SJCRH30 (cell line): ENCODE data around the gene LPCAT3. TPM values are rescaled to one million over a fixed set of nuclear protein-coding genes. Genes with fewer than 3 reads are reported as not detected.
A peak's percentile ranks its signal among the peaks of the same experiment; 100 is the strongest.

Source experiments
- DNase-seq, 2 experiments: peaks; one replicate each; pipeline ENCODE4 v3.0.0-alpha.2; 2015 to 2020
- H3K27ac ChIP-seq: fragments of 250-450 bp; sonication (Bioruptor Pico); 2 replicates; pipeline ENCODE4 v1.5.1; 2020; ENCODE audit warnings: mild to moderate bottlenecking, moderate library complexity
- H3K27me3 ChIP-seq: fragments of 250-450 bp; sonication (Bioruptor Pico); 2 replicates; pipeline ENCODE4 v1.5.1; 2020; ENCODE audit warnings: mild to moderate bottlenecking, moderate library complexity
- H3K36me3 ChIP-seq: fragments of 250-450 bp; sonication (Bioruptor Pico); 2 replicates; pipeline ENCODE4 v1.5.1; 2020; ENCODE audit warnings: mild to moderate bottlenecking, moderate library complexity
- H3K4me1 ChIP-seq: fragments of 250-450 bp; sonication (Bioruptor Pico); 2 replicates; pipeline ENCODE4 v1.5.1; 2020; ENCODE audit warnings: mild to moderate bottlenecking, moderate library complexity
- H3K4me3 ChIP-seq: fragments of 250-450 bp; sonication (Bioruptor Pico); 2 replicates; pipeline ENCODE4 v1.5.1; 2020; ENCODE audit warnings: mild to moderate bottlenecking, moderate library complexity
- H3K9me3 ChIP-seq: fragments of 250-450 bp; sonication (Bioruptor Pico); replicated peaks from 2 replicates; pipeline ENCODE4 v1.5.1; 2020; ENCODE audit warnings: mild to moderate bottlenecking, moderate library complexity
- total RNA-seq: library from RNA; depleted of rRNA; stranded (reverse); fragments of >200 nt; shearing (Covaris generic); gene quantifications from 2 replicates; pipeline ENCODE4 v1.2.3, GENCODE V29; 2014

The LPCAT3 gene
- total RNA-seq, 1 experiment from 2014 or later = 19.9 TPM

GRCh38 chr12:6970096-6970527 is 48.2 kb downstream of the LPCAT3 start:
- H3K36me3 ChIP-seq = peaks cover 63% of the 10 kb centered on the region
- H3K9me3 ChIP-seq = no peaks in the 10 kb centered on the region
- peak overlapping the region; percentile 73 for H3K27ac ChIP-seq
- no peaks in the 10 kb centered on the region for H3K27me3 ChIP-seq
- peaks cover 8% of the 10 kb centered on the region for H3K4me1 ChIP-seq
- DNase-seq = no peak
- H3K4me3 ChIP-seq = peak overlapping the region; percentile 92

GRCh38 chr12:6968426-6968825 is 49.9 kb downstream of the LPCAT3 start:
- no peak for DNase-seq
- Histone ChIP-seq H3K27me3 (no peaks in the 10 kb centered on the region), H3K36me3 (peaks cover 55% of the 10 kb centered on the region), H3K4me3 (no peak overlapping the region), H3K4me1 (peaks cover 8% of the 10 kb centered on the region), H3K27ac (no peak overlapping the region), H3K9me3 (no peaks in the 10 kb centered on the region)

GRCh38 chr12:6967651-6968100 is 50.6 kb downstream of the LPCAT3 start:
- Histone ChIP-seq H3K27me3 (no peaks in the 10 kb centered on the region), H3K4me3 (no peak overlapping the region), H3K4me1 (peaks cover 9% of the 10 kb centered on the region), H3K9me3 (no peaks in the 10 kb centered on the region), H3K27ac (no peak overlapping the region), H3K36me3 (peaks cover 55% of the 10 kb centered on the region)
- DNase-seq = no peak

GRCh38 chr12:6966351-6966750 is 51.9 kb downstream of the LPCAT3 start:
- Histone ChIP-seq H3K4me1 (peaks cover 11% of the 10 kb centered on the region; the same call in 1 of the 2 replicates), H3K27ac (no peak overlapping the region), H3K9me3 (no peaks in the 10 kb centered on the region), H3K4me3 (no peak overlapping the region), H3K27me3 (no peaks in the 10 kb centered on the region), H3K36me3 (peaks cover 46% of the 10 kb centered on the region)
- no peak for DNase-seq

GRCh38 chr12:6965714-6966113 is 52.6 kb downstream of the LPCAT3 start:
- Histone ChIP-seq H3K4me3 (no peak overlapping the region), H3K27ac (no peak overlapping the region), H3K4me1 (peaks cover 14% of the 10 kb centered on the region; the same call in 1 of the 2 replicates), H3K27me3 (no peaks in the 10 kb centered on the region), H3K9me3 (no peaks in the 10 kb centered on the region), H3K36me3 (peaks cover 46% of the 10 kb centered on the region)
- DNase-seq = no peak

- peaks cover 46% of the 10 kb centered on the region for H3K36me3 ChIP-seq
- H3K27ac ChIP-seq = no peak overlapping the region
- no peak overlapping the region for H3K4me3 ChIP-seq
- DNase-seq = peak; percentile 76 to 83
- H3K4me1 ChIP-seq = peaks cover 15% of the 10 kb centered on the region; the same call in 1 of the 2 replicates
- no peaks in the 10 kb centered on the region for H3K9me3 ChIP-seq
- H3K27me3 ChIP-seq = no peaks in the 10 kb centered on the region
These were observed 53.1 kb downstream of the LPCAT3 start for GRCh38 chr12:6965026-6965661.

GRCh38 chr12:6964605-6965025 is 53.7 kb downstream of the LPCAT3 start:
- peaks cover 46% of the 10 kb centered on the region for H3K36me3 ChIP-seq
- DNase-seq = no peak
- no peak overlapping the region for H3K4me3 ChIP-seq
- H3K27me3 ChIP-seq = no peaks in the 10 kb centered on the region
- no peaks in the 10 kb centered on the region for H3K9me3 ChIP-seq
- H3K4me1 ChIP-seq = peaks cover 15% of the 10 kb centered on the region; the same call in 1 of the 2 replicates
- no peak overlapping the region for H3K27ac ChIP-seq

GRCh38 chr12:6963791-6964413 is 54.4 kb downstream of the LPCAT3 start:
- no peak overlapping the region for H3K4me3 ChIP-seq
- H3K27ac ChIP-seq = no peak overlapping the region
- H3K9me3 ChIP-seq = no peaks in the 10 kb centered on the region
- no peaks in the 10 kb centered on the region for H3K27me3 ChIP-seq
- no peak for DNase-seq
- peaks cover 42% of the 10 kb centered on the region for H3K36me3 ChIP-seq
- H3K4me1 ChIP-seq = peaks cover 11% of the 10 kb centered on the region; the same call in 1 of the 2 replicates

- Histone ChIP-seq H3K4me1 (peaks cover 11% of the 10 kb centered on the region; the same call in 1 of the 2 replicates), H3K27ac (no peak overlapping the region), H3K36me3 (peaks cover 34% of the 10 kb centered on the region), H3K27me3 (no peaks in the 10 kb centered on the region), H3K9me3 (no peaks in the 10 kb centered on the region), H3K4me3 (no peak overlapping the region)
- no peak for DNase-seq
These were observed 55.1 kb downstream of the LPCAT3 start for GRCh38 chr12:6963016-6963731.

- no peaks in the 10 kb centered on the region for H3K27me3 ChIP-seq
- peak overlapping the region; percentile 65 for H3K27ac ChIP-seq
- peaks cover 27% of the 10 kb centered on the region for H3K36me3 ChIP-seq
- H3K4me3 ChIP-seq = peak overlapping the region; percentile 50
- no peaks in the 10 kb centered on the region for H3K9me3 ChIP-seq
- no peak for DNase-seq
- H3K4me1 ChIP-seq = peaks cover 11% of the 10 kb centered on the region; the same call in 1 of the 2 replicates
These were observed 55.8 kb downstream of the LPCAT3 start for GRCh38 chr12:6962285-6963015.

GRCh38 chr12:6961695-6962284 is 56.5 kb downstream of the LPCAT3 start:
- no peaks in the 10 kb centered on the region for H3K9me3 ChIP-seq
- peak; percentile 83 to 90 for DNase-seq
- peaks cover 21% of the 10 kb centered on the region for H3K36me3 ChIP-seq
- peak overlapping the region; percentile 65 for H3K27ac ChIP-seq
- H3K4me3 ChIP-seq = peak overlapping the region; percentile 50
- H3K27me3 ChIP-seq = peaks cover 3% of the 10 kb centered on the region; the same call in 1 of the 2 replicates
- H3K4me1 ChIP-seq = peaks cover 11% of the 10 kb centered on the region; the same call in 1 of the 2 replicates

- H3K4me1 ChIP-seq = peaks cover 11% of the 10 kb centered on the region; the same call in 1 of the 2 replicates
- peak; percentile 59 to 63 for DNase-seq
- no peaks in the 10 kb centered on the region for H3K9me3 ChIP-seq
- peak overlapping the region; percentile 50 for H3K4me3 ChIP-seq
- H3K36me3 ChIP-seq = peaks cover 17% of the 10 kb centered on the region
- H3K27ac ChIP-seq = peak overlapping the region; percentile 65
- H3K27me3 ChIP-seq = peaks cover 5% of the 10 kb centered on the region; the same call in 1 of the 2 replicates
These were observed 57.0 kb downstream of the LPCAT3 start for GRCh38 chr12:6961278-6961694.

- DNase-seq = peak in 1 of 2 experiments; percentile 44
- Histone ChIP-seq H3K36me3 (peaks cover 13% of the 10 kb centered on the region), H3K9me3 (no peaks in the 10 kb centered on the region), H3K27ac (peak overlapping the region; percentile 65), H3K4me1 (peaks cover 11% of the 10 kb centered on the region; the same call in 1 of the 2 replicates), H3K4me3 (peak overlapping the region; percentile 50), H3K27me3 (peaks cover 5% of the 10 kb centered on the region; the same call in 1 of the 2 replicates)
These were observed 57.5 kb downstream of the LPCAT3 start for GRCh38 chr12:6960593-6961277.
